ENCODE results near the gene IL16. TPM values are rescaled to one million over a fixed set of nuclear protein-coding genes. Genes with fewer than 3 reads are reported as not detected.

The IL16 gene
- total RNA-seq (ENCODE audit: unreplicated experiment) = 29.6 TPM
- long read RNA-seq, partial matches to known transcripts = 4 of 9 reads
- long read RNA-seq, other reads (novel, unspliced or antisense) = 2 of 9 reads

GRCh38 chr15:81196576-81197254 is at the start of gene IL16:
Gene IL16 (plus strand): TSS chr15:81196879. CDS start chr15:81225400, 28,521 bp downstream.
- H3K36me3 Mint-ChIP-seq (ENCODE audit: low read depth, unreplicated experiment) = peaks cover 3% of the 10 kb centered on the region
- no peak for DNase-seq (ENCODE audit: low spot score)
- H3K9me3 Mint-ChIP-seq (ENCODE audit: unreplicated experiment) = no peaks in the 10 kb centered on the region
- H3K27me3 Mint-ChIP-seq (ENCODE audit: unreplicated experiment) = no peaks in the 10 kb centered on the region
- no peaks in the 10 kb centered on the region for H3K4me1 Mint-ChIP-seq (ENCODE audit: unreplicated experiment)
- no peak within 1 kb of the TSS for H3K4me3 Mint-ChIP-seq (ENCODE audit: unreplicated experiment)
- TF ChIP-seq CTCF (IDR thresholded peaks at IDR 0.05; ENCODE audit: unreplicated experiment) = no peak
- H3K27ac Mint-ChIP-seq (ENCODE audit: unreplicated experiment) = no peak within 1 kb of the TSS

- peaks cover 11% of the 10 kb centered on the region for H3K36me3 Mint-ChIP-seq (ENCODE audit: low read depth, unreplicated experiment)
- no peak for DNase-seq (ENCODE audit: low spot score)
- no peak for TF ChIP-seq CTCF (IDR thresholded peaks at IDR 0.05; ENCODE audit: unreplicated experiment)
- H3K9me3 Mint-ChIP-seq (ENCODE audit: unreplicated experiment) = no peaks in the 10 kb centered on the region
- no peak overlapping the region for H3K27ac Mint-ChIP-seq (ENCODE audit: unreplicated experiment)
- no peak overlapping the region for H3K4me3 Mint-ChIP-seq (ENCODE audit: unreplicated experiment)
- H3K27me3 Mint-ChIP-seq (ENCODE audit: unreplicated experiment) = peaks cover 3% of the 10 kb centered on the region
- no peaks in the 10 kb centered on the region for H3K4me1 Mint-ChIP-seq (ENCODE audit: unreplicated experiment)
Observed at GRCh38 chr15:81151389-81151788, 45.3 kb upstream of the IL16 start.

GRCh38 chr15:81152339-81152738 is 44.3 kb upstream of the IL16 start:
- Mint-ChIP-seq H3K27ac (ENCODE audit: unreplicated experiment) (no peak overlapping the region), H3K4me1 (ENCODE audit: unreplicated experiment) (no peaks in the 10 kb centered on the region), H3K4me3 (ENCODE audit: unreplicated experiment) (no peak overlapping the region), H3K27me3 (ENCODE audit: unreplicated experiment) (no peaks in the 10 kb centered on the region), H3K36me3 (ENCODE audit: low read depth, unreplicated experiment) (peaks cover 8% of the 10 kb centered on the region), H3K9me3 (ENCODE audit: unreplicated experiment) (no peaks in the 10 kb centered on the region)
- no peak for DNase-seq (ENCODE audit: low spot score)
- no peak for TF ChIP-seq CTCF (IDR thresholded peaks at IDR 0.05; ENCODE audit: unreplicated experiment)

GRCh38 chr15:81152799-81153198 is 43.9 kb upstream of the IL16 start:
- Mint-ChIP-seq H3K4me1 (ENCODE audit: unreplicated experiment) (no peaks in the 10 kb centered on the region), H3K27me3 (ENCODE audit: unreplicated experiment) (peaks cover 2% of the 10 kb centered on the region), H3K27ac (ENCODE audit: unreplicated experiment) (no peak overlapping the region), H3K4me3 (ENCODE audit: unreplicated experiment) (no peak overlapping the region), H3K36me3 (ENCODE audit: low read depth, unreplicated experiment) (peaks cover 10% of the 10 kb centered on the region), H3K9me3 (ENCODE audit: unreplicated experiment) (no peaks in the 10 kb centered on the region)
- no peak for TF ChIP-seq CTCF (IDR thresholded peaks at IDR 0.05; ENCODE audit: unreplicated experiment)
- no peak for DNase-seq (ENCODE audit: low spot score)

Data from endothelial cell (in vitro differentiated cells).